HG03280 (cell line): ENCODE data around the gene FOXO1.

Experiments
- ATAC-seq: cut with Tn5 transposase; IDR thresholded peaks from one replicate; pipeline ENCODE4 v1.9.1; 2021; ENCODE audit warnings: mild to moderate bottlenecking, moderate library complexity; ENCODE audit not compliant: unreplicated experiment

Gene FOXO1

DNA sequence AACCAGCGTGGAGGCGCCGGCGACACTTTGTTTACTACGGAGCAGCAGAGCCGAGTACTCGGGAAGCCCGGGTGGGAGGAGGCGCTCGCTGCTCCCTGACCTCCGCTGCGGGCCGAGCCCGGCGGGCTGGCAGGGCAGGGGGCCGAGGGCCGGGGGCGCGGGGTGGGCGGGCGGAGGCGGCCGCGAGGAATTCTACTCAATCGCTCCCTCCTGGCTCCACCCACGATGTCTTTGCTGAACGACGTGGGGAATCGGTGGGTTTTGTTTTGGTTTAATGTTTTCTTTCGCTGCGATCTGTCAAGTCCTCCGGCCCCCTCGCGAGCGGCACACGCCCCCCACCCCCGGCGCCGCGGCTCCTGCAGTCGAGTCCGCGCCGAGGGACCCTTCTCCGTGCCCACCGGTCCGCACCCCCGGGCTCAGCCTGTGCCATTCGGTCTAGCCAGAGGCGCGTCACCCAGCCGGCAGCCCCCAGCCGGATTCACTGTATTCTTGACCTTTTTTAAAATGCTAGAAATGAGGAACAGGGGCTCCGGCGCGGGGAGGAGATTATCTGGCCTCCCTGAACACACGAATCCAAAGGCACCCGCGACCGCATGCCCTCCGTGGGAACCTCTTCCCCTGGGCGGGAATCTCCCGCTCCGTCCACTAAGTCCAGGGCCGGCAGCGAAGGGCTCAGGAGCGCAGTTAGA lies 636 bp upstream of the FOXO1 start:
- peak; percentile 8 for ATAC-seq

DNA sequence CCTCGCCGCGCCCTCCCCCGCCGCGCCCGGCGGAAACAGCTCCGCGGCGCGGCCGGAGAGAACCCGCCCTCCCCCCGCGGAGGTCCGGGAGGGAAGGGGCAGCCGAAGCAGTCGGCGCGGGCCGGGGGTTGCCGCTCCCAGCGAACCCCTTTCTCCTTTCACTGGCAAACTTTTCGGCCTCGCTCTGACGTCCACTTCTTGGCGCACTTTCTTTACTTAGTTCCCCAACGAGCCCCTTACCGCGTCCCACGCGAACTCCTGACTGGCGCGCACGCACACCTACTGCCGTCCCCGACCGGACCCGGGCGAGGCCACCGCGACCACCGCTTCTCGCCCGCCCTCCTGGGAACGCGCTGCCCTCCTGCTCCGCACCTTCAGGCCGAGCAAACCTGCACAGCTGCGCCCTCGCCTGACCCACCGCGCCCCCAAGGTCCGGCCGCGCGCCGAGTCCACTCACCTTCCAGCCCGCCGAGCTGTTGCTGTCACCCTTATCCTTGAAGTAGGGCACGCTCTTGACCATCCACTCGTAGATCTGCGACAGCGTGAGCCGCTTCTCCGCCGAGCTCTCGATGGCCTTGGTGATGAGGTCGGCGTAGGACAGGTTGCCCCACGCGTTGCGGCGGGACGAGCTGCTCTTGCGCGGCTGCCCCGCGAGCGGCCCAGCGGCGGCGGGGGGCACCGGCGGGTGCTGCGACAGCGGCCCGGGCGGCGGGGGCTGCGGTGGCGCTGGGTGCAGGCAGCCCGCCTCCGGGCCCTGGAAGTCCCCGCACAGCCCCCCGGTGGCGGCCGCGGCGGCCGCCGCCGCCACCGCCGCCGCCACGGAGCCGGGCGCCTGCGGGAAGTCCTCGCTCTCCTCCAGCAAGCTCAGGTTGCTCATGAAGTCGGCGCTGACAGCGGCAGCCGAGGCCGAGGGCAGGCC lies 1.1 kb downstream of the FOXO1 start:
- ATAC-seq = no peak

DNA sequence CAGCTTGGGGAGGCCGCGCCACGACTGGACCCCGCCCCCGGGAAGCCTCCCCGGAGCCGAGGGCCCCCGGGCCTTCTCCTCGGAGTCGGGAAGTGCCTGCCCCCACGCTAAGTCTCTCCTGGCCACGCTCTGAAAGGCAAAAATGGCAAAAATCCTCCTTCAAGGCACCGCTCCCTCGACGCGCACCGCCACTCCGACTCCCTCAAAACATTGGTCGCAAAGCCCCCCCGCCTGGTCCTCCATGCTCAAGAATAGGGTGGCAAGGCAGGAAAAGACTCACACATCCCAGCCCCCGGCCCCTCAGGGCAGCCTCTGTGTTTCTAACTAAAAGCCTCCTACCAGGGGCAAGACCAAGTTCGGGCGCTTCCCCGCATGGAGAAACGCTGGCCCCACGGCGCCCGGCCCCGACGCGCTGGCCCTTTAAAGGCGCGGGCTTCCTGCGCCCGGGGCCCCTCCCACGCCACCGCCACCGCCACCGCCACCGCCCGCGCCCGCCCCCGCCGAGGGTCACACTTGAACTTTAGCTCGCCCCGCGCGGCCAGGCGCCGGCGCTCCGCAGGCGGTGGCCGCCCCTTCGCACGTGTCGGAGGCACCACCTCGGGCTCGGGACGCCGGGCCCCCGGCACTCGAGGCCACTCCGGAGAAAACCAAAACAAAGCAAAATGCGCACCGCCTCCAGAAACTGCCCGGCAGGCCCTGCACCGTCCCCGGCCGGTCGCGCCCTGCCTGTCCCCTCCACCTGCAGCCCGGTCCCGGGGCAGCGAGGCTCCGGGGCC lies 1.9 kb downstream of the FOXO1 start:
- ATAC-seq = peak; percentile 22

DNA sequence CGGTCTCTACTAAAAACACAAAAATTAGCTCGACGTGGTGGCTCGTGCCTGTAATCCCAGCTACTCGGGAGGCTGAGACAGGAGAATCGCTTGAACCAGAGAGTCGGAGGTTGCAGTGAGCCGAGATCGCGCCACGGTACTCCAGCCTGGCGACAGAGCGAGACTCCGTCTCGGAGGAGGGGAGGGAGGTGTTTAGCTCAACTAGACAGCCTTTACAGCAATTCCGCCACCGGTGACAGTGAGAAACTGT lies 2.4 kb downstream of the FOXO1 start:
- ATAC-seq = peak; percentile 19

DNA sequence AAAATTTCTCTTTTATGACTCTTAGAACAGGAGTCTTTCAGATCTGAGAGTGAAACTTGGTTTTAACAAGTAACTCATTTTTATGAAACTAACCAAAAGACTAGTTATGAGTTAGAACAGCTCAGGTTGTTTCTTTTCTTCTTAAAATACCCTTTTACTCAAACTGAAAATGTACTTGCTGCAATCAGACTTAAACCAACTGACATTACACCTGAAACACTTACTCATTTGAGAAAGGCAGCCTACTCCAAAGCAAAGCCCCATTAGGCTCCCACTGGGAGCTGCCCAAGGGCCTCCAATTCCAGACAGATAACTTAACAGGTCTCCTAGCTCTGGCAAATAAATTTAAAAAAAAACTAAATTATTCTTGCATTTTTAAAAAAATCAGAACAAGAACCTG lies 3.6 kb downstream of the FOXO1 start:
- ATAC-seq = peak; percentile 34

DNA sequence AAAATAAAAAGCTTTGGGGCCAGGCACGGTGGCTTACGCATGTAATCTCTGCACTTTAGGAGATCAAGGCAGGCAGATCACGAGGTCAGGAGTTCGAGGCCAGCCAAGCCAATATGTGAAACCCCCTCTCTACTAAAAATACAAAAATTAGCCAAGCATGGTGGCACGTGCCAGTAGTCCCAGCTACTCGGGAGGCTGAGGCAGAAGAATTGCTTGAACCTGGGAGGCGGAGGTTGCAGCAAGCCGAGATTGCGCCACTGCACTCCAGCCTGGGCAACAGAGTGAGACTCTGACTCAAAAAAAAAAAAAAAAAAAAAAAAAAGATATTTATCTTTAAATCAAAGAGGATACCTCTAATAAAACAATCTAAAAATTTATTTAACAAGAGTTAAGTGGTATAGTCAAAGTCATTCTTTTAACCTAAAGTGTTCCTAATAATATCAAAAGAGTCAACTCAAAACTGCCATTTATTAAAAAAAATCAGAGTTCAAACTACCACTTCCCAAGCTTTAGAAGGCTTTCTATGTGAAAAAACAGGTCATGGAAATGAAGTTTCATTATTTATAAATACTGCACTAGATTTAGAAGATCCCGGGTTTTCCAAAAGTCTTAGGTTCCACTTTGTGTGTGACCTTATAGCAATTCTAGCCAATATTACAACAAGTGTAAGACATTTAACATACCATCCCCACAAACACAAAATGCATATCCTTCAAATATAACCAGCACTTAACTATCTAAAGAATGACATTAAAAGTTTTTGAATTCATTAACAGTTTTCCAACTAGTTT lies 4.4 kb downstream of the FOXO1 start:
- ATAC-seq = no peak

GRCh38 chr13:40660692-40661091 lies 5.7 kb downstream of the FOXO1 start:
- no peak for ATAC-seq

- no peak for ATAC-seq
Observed at GRCh38 chr13:40660141-40660664, 6.2 kb downstream of the FOXO1 start.

GRCh38 chr13:40657951-40658350 lies 8.5 kb downstream of the FOXO1 start:
- ATAC-seq = no peak

DNA sequence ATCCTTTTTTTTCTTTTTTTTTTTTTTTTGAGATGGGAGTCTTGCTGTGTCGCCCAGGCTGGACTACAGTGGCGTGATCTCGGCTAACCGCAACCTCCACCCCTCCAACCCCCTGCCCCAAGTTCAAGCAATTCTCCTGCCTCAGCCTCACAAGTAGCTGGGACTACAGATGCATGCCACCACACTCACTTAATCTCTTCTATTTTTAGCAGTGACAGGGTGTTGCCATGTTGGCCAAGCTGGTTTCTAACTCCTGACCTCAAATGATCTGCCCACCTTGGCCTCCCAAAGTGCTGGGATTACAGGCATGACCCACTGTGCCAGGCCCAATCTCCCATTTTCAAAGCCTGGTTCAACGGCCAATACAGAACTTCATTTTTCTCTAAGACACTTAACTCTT lies 9.1 kb downstream of the FOXO1 start:
- ATAC-seq = no peak

GRCh38 chr13:40656358-40656757 lies 10.1 kb downstream of the FOXO1 start:
- ATAC-seq = no peak

GRCh38 chr13:40653527-40654318 lies 12.7 kb downstream of the FOXO1 start:
- ATAC-seq = no peak

GRCh38 chr13:40652588-40652940 lies 13.9 kb downstream of the FOXO1 start:
- ATAC-seq = peak; percentile 54

DNA sequence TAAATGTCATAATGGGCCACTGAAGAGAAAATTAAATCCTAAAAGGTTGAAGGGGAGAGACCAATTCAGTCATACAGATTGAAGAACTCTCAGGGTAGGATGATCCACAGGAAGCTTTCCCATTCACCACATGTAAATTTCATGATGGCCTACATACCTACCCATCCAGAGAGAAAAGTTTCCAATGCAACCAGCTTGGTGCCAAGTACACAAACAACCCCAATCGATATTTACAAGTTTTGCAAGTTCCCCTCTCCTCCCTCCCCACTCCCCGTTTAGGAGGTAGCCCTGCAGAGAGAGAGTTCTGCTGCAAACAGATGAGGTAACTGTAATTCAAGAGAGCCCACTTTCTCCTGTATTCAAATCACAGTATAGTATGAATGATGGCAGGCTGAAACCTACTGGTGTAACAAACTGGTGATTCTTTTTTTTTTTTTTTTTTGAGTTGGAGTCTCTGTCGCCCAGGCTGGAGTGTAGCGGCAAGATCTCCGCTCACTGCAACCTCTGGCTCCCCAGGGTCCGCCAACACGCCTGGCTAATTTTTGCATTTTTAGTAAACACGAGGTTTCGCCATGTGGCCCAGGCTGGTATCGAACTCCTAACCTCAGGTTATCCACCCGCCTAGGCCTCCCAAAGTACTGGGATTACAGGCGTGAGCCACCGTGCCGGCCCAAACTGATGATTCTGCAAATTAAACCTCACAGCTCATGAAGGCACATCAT lies 14.4 kb downstream of the FOXO1 start:
- peak; percentile 47 for ATAC-seq

DNA sequence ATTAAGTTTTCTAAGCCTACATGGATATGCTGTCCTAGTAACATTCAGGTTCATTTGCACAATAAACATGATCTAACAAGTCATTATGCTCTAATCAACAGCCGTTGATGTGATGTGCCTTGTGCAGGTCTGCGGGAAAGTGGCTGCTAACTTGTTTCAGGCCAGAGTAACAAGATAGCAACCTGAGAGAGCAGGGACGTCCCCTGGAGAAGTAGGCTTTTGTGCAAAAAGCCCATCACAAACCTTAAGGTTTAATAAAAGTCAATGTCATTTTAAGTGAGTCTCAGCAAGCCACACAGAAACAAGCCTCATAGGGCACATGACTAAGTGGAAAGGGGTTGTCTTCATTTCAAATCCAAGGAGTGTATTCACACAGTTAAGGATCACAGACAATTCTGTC lies 17.6 kb downstream of the FOXO1 start:
- ATAC-seq = no peak

- ATAC-seq = no peak
Observed at GRCh38 chr13:40648040-40648439, 18.4 kb downstream of the FOXO1 start.

GRCh38 chr13:40644838-40645604 lies 21.4 kb downstream of the FOXO1 start:
- no peak for ATAC-seq

GRCh38 chr13:40640845-40641458 lies 25.5 kb downstream of the FOXO1 start:
- ATAC-seq = no peak
